Measurements from ENCODE around the gene SUPT3H. TPM values are rescaled to one million over a fixed set of nuclear protein-coding genes. Genes with fewer than 3 reads are reported as not detected.
"Not testable (repeated sequence)": the region's sequence is repeated elsewhere in the genome, so short reads cannot be mapped to it uniquely, and the experiment has no call there.

SUPT3H gene
- total and polyA plus RNA-seq, 12 donors = 2.1 to 6.2 (median 3.5) TPM

GRCh38 chr6:45300736-45301135 lies 77.0 kb downstream of the SUPT3H start:
- Histone ChIP-seq H3K36me3 (no peaks in the 10 kb centered on the region), H3K4me3 (no peak overlapping the region), H3K4me1 (no peaks in the 10 kb centered on the region), H3K9me3 (peaks cover 0 to 6% (median 0%) of the 10 kb centered on the region in 11 donors), H3K27ac (no peak overlapping the region), H3K27me3 (no peaks in the 10 kb centered on the region)
- WGBS, 2 donors = 98 to 100% methylated on average over 1 of the region's 1 CpG
- ATAC-seq (no peak), DNase-seq (no peak)
- TF ChIP-seq, protein P1, sequence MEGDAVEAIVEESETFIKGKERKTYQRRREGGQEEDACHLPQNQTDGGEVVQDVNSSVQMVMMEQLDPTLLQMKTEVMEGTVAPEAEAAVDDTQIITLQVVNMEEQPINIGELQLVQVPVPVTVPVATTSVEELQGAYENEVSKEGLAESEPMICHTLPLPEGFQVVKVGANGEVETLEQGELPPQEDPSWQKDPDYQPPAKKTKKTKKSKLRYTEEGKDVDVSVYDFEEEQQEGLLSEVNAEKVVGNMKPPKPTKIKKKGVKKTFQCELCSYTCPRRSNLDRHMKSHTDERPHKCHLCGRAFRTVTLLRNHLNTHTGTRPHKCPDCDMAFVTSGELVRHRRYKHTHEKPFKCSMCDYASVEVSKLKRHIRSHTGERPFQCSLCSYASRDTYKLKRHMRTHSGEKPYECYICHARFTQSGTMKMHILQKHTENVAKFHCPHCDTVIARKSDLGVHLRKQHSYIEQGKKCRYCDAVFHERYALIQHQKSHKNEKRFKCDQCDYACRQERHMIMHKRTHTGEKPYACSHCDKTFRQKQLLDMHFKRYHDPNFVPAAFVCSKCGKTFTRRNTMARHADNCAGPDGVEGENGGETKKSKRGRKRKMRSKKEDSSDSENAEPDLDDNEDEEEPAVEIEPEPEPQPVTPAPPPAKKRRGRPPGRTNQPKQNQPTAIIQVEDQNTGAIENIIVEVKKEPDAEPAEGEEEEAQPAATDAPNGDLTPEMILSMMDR (IDR thresholded peaks at IDR 0.05) = no peak
- intact Hi-C loops (cut with DNase I) = no loop called here

GRCh38 chr6:45299096-45299581 lies 78.6 kb downstream of the SUPT3H start:
- Histone ChIP-seq H3K4me3 (no peak overlapping the region), H3K36me3 (no peaks in the 10 kb centered on the region), H3K9me3 (peaks cover 0 to 13% (median 0%) of the 10 kb centered on the region in 11 donors), H3K27me3 (no peaks in the 10 kb centered on the region), H3K4me1 (no peaks in the 10 kb centered on the region), H3K27ac (no peak overlapping the region)
- intact Hi-C loops (cut with DNase I) = no loop called here
- TF ChIP-seq, protein P1 (IDR thresholded peaks at IDR 0.05) = no peak
- WGBS, 2 donors = 96 to 99% methylated on average over 3 of the region's 3 CpGs
- ATAC-seq (no peak), DNase-seq (no peak)

GRCh38 chr6:45297320-45297719 lies 80.4 kb downstream of the SUPT3H start:
- TF ChIP-seq, protein P1 (IDR thresholded peaks at IDR 0.05) = no peak
- H3K27me3 ChIP-seq = no peaks in the 10 kb centered on the region
- no peak for ATAC-seq

GRCh38 chr6:45294065-45294701 lies 83.6 kb downstream of the SUPT3H start:
- H3K4me3 ChIP-seq; intact Hi-C loops (cut with DNase I); H3K36me3 ChIP-seq; H3K4me1 ChIP-seq; H3K27me3 ChIP-seq; H3K27ac ChIP-seq; DNase-seq; ATAC-seq: not testable (repeated sequence)
- peaks cover 0 to 15% (median 0%) of the 10 kb centered on the region in 11 donors for H3K9me3 ChIP-seq
- WGBS, 2 donors = 46 to 49% methylated on average over 1 of the region's 1 CpG

More at GRCh38 chr6:45297320-45297719, 80.4 kb downstream of the SUPT3H start:
- intact Hi-C loops (cut with DNase I) = no loop called here
- Histone ChIP-seq H3K27ac (no peak overlapping the region), H3K36me3 (no peaks in the 10 kb centered on the region), H3K4me3 (no peak overlapping the region), H3K9me3 (peaks cover 0 to 14% (median 0%) of the 10 kb centered on the region in 11 donors), H3K4me1 (no peaks in the 10 kb centered on the region)
- no peak for DNase-seq

- Histone ChIP-seq H3K27me3 (no peaks in the 10 kb centered on the region), H3K36me3 (no peaks in the 10 kb centered on the region), H3K27ac (no peak overlapping the region), H3K4me1 (no peaks in the 10 kb centered on the region), H3K9me3 (peaks cover 0 to 15% (median 0%) of the 10 kb centered on the region in 11 donors), H3K4me3 (no peak overlapping the region)
- TF ChIP-seq, protein P1 (IDR thresholded peaks at IDR 0.05) = no peak
- DNase-seq = no peak
- intact Hi-C loops (cut with DNase I) = no loop called here
- whole genome bisulfite sequencing, 2 donors = 87 to 90% methylated on average over 3 of the region's 3 CpGs
- no peak for ATAC-seq
Observed at GRCh38 chr6:45293306-45293705, 84.4 kb downstream of the SUPT3H start.

Measured in heart right ventricle (tissue), 16 donors.